ENCODE measurements around the gene GIGYF2.

The GIGYF2 gene

GRCh38 chr2:232750135-232750671 lies 53.1 kb downstream of the GIGYF2 start:
- no peak for DNase-seq (ENCODE audit: low spot score)

GRCh38 chr2:232757905-232758304 lies 60.8 kb downstream of the GIGYF2 start:
- DNase-seq (ENCODE audit: low spot score): no peak

DNA sequence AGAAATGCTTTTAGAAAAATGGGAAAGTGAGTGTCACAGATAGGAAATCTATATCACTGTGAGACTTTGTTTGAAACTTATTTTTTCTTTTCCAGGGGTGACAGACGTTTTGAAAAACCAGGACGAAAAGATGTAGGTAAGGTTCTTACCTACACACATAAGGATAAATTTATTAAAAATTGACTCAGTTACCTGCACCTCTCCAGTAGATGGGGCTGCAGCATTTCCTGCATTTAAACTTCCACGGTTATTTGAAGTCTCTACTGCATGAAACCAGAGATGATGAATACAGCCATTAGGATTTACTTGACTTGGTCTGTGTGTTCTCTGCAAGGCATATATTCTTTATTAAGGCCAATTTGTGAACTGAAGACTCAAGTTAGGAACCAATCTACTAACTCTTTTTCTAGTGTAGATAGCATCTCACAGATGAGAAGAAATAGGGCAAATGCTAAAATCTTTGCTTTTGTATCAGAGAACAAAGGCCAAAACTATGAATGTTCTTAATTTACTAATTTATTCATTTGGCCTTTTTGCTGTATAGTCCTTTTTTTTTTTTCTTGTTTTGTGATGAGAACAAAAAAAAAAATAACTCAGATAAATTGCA lies 64.3 kb downstream of the GIGYF2 start:
- no peak for DNase-seq (ENCODE audit: low spot score)

GRCh38 chr2:232767866-232768265 lies 70.7 kb downstream of the GIGYF2 start:
- no peak for DNase-seq (ENCODE audit: low spot score)

- DNase-seq (ENCODE audit: low spot score): no peak
These were observed 73.1 kb downstream of the GIGYF2 start for GRCh38 chr2:232770207-232770606.

DNA sequence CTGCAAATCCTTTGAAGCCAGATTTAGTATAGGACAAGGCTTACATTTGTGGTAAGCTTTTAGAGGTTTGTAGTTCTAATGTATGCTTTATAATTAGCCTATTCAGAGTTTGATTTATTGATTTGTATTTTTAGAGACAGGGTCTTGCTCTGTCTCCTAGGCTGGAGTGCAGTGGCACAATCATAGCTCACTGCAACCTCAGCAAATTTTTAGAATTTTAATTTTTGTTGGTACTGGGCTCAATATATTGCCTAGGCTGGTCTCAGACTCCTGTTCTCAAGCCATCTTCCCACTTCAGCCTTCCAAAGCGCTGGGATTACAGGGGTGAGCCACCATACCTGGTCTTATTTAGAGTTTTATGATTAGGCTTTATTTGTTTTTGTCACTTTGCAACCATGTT lies 74.7 kb downstream of the GIGYF2 start:
- DNase-seq (ENCODE audit: low spot score): no peak

DNA sequence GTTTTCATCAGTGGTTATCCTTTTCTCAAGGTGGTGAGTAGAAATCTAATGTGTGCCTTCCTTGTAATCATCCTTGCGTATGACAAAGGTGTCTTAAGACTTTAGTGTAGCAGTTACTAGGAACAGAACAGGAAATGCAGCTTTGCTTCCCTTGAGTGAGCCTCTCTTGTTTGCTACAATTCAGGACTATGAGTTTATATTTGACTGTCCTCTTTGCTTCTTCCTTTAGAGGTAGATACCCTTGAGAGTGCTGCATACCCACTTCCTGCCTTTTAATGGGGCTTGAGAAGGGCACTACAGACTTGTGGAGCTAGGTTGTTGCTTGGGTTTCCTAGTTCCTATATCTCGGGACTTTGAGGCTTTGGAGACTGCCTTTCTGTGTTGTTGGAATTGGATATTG lies 75.4 kb downstream of the GIGYF2 start:
- DNase-seq (ENCODE audit: low spot score): no peak

GRCh38 chr2:232773815-232774214 lies 76.7 kb downstream of the GIGYF2 start:
- DNase-seq (ENCODE audit: low spot score): no peak

DNA sequence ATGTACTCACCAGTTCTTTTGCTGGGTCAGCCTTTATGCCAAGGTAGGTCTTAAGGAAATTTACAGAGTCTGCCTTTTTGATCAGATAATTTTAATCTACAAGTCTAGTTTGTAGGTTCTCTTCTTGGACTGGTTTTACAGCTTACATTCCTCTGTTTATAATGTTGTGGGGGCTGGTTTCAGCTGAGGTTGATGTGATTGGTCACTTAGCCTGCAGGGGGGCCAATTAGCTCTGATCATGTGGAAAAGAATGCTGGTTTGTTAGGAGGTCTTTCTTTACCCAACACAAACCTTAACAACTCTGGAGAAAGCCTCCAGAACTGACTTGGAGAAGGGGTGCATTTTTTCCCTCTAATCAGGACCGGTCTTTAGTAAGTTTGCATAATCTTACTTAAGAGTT lies 79.3 kb downstream of the GIGYF2 start, which contains the start of gene KCNJ13:
KCNJ13 (minus strand) TSS at position 131 of the 400 bp plus-strand sequence. CDS start 5,203 bp downstream, outside the sequence.
- DNase-seq (ENCODE audit: low spot score): no peak

DNA sequence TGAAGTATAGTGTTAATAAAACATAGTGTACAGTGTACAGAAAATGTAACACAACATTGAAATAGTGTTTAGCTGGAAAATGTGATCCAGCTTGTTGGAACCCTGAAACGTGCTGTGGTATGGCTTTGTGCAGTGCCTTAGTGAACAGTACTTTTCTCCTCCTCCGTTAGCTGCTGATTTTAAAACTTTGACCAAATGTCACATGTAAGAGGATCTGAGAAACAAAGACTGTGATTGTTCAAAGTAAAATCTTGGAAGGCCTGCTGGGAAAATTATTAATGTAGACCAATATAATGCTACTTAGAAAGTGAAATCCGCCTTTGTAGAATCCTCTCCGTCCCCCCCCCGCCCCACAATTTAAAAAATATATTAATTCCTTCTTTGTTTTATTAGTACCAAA lies 80.1 kb downstream of the GIGYF2 start:
- DNase-seq (ENCODE audit: low spot score): no peak

GRCh38 chr2:232779465-232779864 lies 82.3 kb downstream of the GIGYF2 start:
- DNase-seq (ENCODE audit: low spot score): no peak

- no peak for DNase-seq (ENCODE audit: low spot score)
These were observed 82.8 kb downstream of the GIGYF2 start for GRCh38 chr2:232779934-232780333.

GRCh38 chr2:232781765-232782164 lies 84.6 kb downstream of the GIGYF2 start:
- DNase-seq (ENCODE audit: low spot score): no peak

- DNase-seq (ENCODE audit: low spot score): no peak
These were observed 86.1 kb downstream of the GIGYF2 start for GRCh38 chr2:232783278-232783677.

DNA sequence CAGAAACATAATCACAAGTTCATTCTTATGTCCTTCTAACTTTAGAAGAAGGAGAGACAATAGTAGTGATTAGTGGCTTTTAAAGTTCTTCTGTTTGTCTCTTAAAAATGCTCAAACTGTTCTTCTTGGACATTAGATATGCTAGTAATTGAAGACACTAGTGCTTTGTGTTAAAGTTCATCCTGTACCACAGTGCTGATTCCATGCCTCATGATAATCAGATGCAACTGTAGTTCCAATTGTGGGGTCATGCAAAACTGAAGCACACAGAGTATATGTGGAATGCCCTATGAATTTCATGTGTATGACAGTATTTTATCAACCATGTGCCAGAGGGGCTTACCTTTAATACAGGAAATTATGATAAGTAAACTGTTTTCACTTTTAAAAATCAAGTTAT lies 90.7 kb downstream of the GIGYF2 start:
- DNase-seq (ENCODE audit: low spot score): no peak

- no peak for DNase-seq (ENCODE audit: low spot score)
These were observed 92.0 kb downstream of the GIGYF2 start for GRCh38 chr2:232789082-232789481.

GRCh38 chr2:232791518-232791917 lies 94.4 kb downstream of the GIGYF2 start:
- no peak for DNase-seq (ENCODE audit: low spot score)

DNA sequence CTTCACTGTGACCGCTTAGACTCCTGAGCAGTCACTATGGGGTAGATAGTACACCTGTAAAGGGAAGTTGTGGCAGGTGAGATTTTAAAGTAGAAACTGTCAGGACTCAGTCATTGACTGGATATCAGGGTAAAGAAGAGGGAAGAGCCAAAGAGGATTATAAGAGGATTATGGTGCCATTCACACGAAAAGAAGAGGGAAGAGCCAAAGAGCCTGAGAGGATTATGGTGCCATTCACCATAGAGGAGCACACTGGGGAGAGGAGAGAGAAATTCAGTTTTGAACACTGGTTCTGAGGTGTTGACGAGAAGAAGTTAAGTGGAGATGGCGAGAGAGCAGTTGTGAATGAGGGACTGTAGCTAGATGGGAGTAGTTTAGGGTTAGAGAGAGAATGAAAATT lies 96.1 kb downstream of the GIGYF2 start:
- no peak for DNase-seq (ENCODE audit: low spot score)

GRCh38 chr2:232794981-232795380 lies 97.8 kb downstream of the GIGYF2 start:
- no peak for DNase-seq (ENCODE audit: low spot score)

- no peak for DNase-seq (ENCODE audit: low spot score)
These were observed 98.8 kb downstream of the GIGYF2 start for GRCh38 chr2:232795920-232796319.

- DNase-seq (ENCODE audit: low spot score): no peak
These were observed 101.1 kb downstream of the GIGYF2 start for GRCh38 chr2:232798187-232798586.

- no peak for DNase-seq (ENCODE audit: low spot score)
These were observed 103.0 kb downstream of the GIGYF2 start for GRCh38 chr2:232800166-232800565.

DNA sequence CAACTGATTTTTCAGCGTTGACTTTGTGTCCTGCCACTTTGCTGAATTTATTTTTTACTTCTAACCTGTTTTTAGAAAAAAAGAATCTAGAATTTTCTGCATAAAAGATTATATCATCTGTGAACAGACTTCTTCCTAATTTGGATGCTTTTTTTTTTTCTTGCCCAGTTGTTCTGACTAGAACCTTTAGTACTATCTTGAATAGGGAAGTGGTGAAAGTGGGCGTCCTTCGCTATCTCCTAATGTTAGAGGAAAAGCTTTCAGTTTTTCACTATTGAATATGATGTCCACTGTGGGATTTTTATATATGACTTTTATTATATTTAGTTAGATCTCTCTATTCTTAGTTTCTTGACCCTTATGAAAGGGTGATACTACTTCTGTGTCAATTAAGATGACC lies 105.0 kb downstream of the GIGYF2 start:
- no peak for DNase-seq (ENCODE audit: low spot score)
